HG02870 (cell line): ENCODE measurements around the gene RELN.

ENCODE experiments used
- ATAC-seq: cut with Tn5 transposase; IDR thresholded peaks from one replicate; pipeline ENCODE4 v1.9.1; 2021; ENCODE audit warnings: mild to moderate bottlenecking, moderate library complexity; ENCODE audit not compliant: unreplicated experiment

Gene RELN

DNA sequence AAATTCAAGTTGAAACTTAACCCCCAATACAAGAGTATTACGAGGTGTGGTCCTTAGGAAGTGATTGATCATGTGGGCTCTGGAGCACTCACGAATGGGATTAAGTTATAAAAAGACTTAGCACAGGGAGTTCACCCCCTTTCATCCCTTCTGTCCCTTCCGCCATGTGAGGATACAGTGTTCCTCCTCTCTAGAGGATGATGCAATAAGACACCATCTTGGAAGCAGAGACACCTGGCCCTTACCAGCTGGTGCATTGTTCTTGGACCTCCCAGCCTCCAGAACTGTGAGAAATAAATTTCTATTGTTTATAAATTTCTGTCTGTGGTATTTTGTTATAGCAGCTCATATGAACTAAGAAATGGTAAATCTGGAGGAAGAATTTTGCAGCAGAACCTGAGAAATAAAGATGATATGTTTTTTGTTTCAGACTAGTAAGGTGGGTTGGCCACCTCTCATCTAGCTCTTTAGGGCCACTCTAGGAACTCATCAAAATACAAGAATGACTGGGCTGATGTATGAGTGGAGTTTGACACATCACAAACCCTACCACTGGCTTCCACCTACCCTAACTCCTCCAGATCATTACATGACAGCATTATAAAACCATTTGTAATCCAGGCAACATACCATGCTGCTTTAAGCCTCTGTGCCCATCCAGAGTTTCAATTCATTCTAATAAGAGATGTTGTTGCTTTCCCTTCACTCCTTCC is 565.8 kb downstream of the RELN start:
- no peak for ATAC-seq
